GM12892 (cell line): Measurements from ENCODE around the gene WWOX.

Experiments
- DNase-seq: peaks from one replicate; pipeline ENCODE4 v3.0.0; 2011; ENCODE audit not compliant: insufficient read length
- FAIRE-seq: peaks from 2 replicates; lab custom pipeline; 2011; peaks lifted over from hg19 to GRCh38; lab: Jason Lieb, UNC
- POLR2A ChIP-seq: IDR thresholded peaks from 2 replicates; pipeline ENCODE4 v1.6.1; 2011; ENCODE audit warnings: low read depth, low read length, control low read depth
- POLR2AphosphoS5 ChIP-seq: IDR thresholded peaks from 2 replicates; pipeline ENCODE4 v1.6.1; 2011; ENCODE audit warnings: low read depth, low read length, control low read depth
- TAF1 ChIP-seq: IDR thresholded peaks from 2 replicates; pipeline ENCODE4 v1.6.1; 2011; ENCODE audit warnings: low read depth, mild to moderate bottlenecking, control low read depth, low read length, borderline replicate concordance

Gene WWOX

DNA sequence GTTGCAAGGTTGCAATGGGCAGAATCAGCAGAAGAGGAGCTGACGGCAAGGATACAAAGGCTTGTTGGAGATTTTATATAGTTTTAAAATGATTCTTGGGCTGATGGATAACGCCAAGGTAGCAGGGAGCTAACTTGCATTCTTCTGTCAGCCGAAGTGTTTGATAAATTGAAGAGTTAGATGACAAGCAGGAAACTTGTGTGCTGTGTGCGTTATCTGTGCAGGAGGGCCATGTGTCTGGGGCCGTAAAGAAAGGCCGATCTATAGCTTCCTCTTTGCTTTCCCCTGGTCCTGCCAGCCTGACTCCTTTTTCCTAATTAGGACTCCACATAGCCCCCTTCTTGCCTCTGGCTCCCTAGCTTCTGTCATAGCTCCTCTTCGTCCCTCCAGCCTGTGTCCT lies 6.7 kb upstream of the WWOX start:
- FAIRE-seq (no peak), DNase-seq (no peak)
- TF ChIP-seq POLR2AphosphoS5: no peak
- no peak for TF ChIP-seq POLR2A
- no peak for TF ChIP-seq TAF1

DNA sequence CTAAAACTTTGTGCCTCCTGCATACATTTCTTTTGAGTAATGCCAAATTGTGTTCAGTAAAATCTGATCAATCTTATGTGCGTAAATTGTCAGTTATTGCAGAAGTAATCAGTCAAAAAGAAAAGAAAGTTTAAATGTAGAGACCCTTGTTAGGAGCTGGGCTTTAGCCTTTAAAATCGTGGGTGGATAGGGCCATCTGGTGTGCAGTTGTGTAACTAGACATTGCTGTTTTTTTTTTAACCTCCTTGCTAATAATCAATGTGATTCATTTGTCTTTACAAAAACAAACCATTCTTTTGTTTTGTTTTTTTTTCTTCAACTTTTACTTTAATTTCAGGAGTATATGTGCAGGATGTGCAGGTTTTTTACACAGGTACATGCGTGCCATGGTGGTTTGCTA lies 5.3 kb upstream of the WWOX start:
- no peak for FAIRE-seq
- DNase-seq: no peak
- no peak for TF ChIP-seq TAF1
- no peak for TF ChIP-seq POLR2A
- TF ChIP-seq POLR2AphosphoS5: no peak

DNA sequence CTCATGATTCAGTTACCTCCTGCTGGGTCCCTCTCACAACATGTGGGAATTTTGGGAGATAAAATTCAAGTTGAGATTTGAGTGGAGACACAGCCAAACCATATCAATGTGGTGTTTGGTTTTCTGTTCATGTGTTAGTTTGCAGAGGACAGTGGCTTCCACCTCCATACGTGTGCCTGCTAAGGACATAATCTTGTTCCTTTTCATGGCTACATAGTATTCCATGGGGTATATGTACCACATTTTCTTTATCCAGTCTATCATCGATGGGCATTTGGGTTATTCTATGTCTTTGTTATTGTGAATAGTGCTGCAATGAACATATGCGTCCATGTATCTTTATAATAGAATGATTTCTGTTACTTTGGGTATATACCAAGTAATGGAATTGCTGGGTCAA lies 4.5 kb upstream of the WWOX start:
- FAIRE-seq: no peak
- TF ChIP-seq TAF1 (no peak), POLR2AphosphoS5 (no peak), POLR2A (no peak)
- DNase-seq: no peak

DNA sequence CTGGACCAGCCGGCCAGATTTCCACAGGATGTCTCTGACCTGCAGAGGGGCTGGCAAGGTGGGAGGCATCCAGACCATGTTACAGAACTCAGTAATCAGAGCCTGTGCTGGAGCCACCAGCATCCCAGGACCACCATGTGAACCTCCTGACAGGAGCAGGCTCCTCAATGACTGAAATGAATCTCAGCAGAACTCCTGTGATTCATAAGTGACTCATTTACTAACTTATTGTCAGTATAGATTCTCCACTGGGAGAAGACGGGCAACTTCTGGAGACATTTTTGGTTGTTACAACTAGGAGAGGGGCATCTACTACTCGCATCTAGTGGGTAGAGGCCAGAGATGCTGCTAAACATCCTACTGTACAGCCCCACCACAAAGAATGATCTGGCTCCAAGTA lies 3.1 kb upstream of the WWOX start:
- TF ChIP-seq POLR2A (no peak), TAF1 (no peak), POLR2AphosphoS5 (no peak)
- FAIRE-seq: no peak
- no peak for DNase-seq

DNA sequence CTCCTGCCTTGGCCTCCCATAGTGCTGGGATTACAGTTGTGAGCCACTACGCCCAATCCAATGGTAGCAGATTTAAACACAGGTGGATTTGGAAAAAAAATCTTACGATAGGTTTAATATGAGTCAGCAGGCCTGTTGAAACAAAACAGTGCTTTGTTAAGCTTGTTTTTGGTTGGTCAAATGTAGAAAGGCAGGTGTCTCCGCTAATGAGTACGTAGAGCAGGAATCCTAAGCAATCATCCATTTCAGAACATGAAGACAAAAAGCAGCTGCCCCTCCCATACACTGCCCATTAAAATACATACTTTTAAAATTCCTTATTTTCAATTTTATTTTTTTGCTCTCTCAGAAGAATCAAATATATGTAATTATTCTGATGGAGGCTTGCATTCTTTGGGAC lies 1.9 kb upstream of the WWOX start:
- DNase-seq (no peak), FAIRE-seq (no peak)
- TF ChIP-seq TAF1 (no peak), POLR2AphosphoS5 (no peak), POLR2A (no peak)

DNA sequence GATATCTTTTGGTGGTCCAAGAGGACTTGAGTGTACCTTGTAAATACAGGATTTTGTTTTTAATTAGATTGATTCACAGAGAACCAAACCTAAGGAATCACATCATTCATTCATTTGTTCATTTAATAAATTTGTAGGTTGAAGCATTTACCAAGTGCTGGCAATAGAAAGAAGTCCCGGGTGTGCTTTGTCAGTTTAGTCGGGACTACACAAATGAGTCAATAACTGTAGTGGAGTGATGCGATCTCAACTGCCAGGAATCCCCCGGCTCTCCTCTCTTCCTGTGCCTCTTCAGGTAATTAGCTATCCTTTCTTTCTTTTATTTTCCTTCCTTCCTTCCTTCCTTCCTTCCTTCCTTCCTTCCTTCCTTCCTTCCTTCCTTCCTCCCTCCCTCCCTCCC lies 1.4 kb upstream of the WWOX start:
- TF ChIP-seq TAF1: no peak
- no peak for DNase-seq
- no peak for FAIRE-seq

DNA sequence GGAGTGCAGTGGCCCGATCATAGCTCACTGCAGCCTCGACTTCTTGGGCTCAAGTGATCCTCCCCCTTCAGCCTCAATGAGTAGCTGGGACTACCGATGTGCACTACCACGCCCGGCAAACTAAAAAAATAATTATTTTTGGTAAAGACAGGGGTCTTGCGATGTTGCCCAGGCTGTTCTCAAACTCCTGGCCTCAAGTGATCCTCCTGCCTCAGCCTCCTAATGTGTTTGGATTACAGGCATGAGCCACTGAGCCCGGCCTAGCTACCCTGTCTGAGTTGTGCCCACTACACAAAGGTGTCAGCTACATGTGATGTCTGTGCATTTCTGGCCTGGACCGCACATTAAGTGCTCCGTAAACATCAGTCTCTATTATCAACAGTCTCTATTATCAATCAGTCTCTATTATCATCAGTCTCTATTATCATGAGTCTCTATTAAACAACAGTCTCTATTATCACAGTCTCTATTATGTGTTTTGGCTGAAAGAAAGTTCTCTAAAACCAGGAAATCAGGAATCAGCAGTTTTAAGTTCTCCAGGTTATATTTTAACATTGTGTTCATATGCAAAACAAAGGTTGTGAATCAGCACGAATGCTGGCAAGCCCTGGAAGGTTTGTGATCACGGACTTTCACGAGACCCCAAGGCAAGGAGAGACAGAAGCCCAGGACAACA lies 721 bp upstream of the WWOX start:
- no peak for FAIRE-seq
- TF ChIP-seq TAF1: no peak
- no peak for TF ChIP-seq POLR2A
- TF ChIP-seq POLR2AphosphoS5: no peak
- no peak for DNase-seq

DNA sequence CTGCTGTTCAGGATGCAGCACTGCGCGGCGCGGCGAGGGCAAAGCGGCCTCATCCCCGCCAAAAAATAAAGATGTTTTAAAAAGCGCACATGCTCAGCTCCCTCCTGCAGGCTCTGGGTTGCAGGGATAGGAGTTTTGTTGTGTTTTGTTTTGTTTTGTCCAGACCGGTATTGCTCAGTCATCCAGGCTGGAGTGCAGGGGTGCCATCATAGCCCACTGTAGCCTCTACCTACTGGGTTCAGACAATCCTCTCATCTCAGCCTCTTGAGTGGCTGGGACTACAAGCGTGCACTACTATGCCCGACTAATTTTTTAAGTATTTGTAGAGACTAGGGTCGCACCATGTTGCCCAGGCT lies 636 bp downstream of the WWOX start:
- peak; percentile 66 for FAIRE-seq
- TF ChIP-seq TAF1 (no peak), POLR2A (no peak), POLR2AphosphoS5 (no peak)
- DNase-seq: peak; percentile 52

DNA sequence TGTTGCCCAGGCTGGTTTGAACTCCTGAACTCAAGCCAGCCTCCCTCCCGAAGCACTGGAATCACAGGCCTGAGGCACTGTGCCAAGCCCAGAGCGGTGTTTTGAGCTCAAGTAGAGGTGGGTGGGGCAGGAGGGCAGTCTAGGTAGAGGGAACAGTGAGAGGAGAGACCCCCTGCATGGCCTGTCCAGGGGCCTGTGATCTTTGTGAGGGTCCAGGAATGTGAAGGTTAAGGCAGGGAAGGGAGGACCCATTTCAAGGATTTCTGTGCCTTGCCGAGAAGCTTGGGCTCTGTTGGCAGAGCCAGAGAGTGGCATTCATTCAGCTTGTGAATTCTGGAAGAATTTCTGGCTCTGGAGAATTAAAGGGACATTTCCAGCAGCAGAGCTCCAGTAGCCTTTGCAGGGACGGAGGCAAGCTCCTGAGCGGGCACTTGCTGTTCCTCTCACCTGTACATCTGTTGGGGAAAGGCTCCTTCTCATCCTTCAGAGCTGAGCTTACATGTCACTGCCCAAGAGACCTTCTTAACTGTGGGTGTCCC lies 2.7 kb downstream of the WWOX start:
- no peak for DNase-seq
- TF ChIP-seq POLR2AphosphoS5: no peak
- TF ChIP-seq TAF1: no peak
- no peak for TF ChIP-seq POLR2A
- FAIRE-seq: no peak

DNA sequence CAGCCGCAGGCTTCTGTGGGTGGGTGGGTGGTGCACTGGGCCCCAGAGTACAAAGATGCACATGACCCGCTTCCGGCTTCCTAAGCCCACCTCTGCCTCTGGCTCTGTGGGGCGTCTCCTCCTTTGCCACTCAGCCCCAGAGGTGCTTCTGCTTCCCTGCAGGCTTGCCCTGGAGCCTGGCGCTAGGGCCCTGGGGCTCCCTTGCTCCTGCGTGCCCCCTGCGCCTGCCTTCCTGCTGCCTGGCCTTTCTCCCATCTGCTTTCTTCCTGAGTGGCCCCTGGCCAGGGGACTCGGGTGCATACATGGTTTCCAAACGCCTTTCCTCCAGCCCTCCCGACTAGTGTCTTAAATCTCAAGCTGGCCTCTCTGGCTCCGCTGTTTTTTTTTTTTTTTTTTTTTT lies 3.4 kb downstream of the WWOX start:
- no peak for TF ChIP-seq TAF1
- TF ChIP-seq POLR2A: no peak
- TF ChIP-seq POLR2AphosphoS5: no peak
- DNase-seq (no peak), FAIRE-seq (no peak)

DNA sequence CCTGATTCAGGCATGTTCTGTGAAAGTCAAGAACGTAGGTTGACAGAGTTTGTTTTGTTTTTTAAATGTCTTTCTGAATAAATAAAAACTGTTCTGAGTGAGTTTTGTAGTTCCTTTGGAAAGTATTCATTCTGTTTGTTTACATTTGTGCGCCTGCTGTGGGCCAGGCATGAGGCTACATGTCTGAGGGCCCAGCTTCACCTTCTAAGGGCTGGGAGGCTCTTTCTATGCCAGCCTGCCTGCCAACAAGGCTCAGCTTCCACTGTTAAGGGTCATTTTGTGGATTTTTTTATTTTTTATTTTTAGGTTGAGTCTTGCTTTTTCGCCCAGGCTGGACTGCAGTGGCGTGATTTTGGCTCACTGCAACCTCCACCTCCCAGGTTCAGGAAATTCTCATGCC lies 6.1 kb downstream of the WWOX start:
- DNase-seq: no peak

DNA sequence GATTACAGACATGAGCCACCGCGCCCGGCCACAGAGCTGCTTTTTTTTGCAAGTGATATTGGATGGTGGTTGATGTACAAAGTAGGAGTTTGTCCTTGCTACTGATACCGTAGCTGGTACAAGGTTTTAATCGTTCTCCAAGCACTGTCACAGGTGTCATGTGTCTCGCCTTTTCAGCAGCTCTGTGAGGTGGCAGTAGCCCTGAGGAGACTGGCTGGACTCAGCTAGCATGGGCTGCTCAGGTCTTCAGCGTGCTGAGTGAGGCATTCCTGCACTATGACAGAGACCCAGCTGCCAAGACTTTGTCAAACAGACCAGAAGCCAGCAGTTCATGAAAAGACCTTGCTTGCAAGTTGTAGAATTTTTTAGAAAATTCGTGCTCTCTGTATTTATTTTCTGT lies 7.2 kb downstream of the WWOX start:
- no peak for TF ChIP-seq TAF1
- TF ChIP-seq POLR2AphosphoS5: no peak
- TF ChIP-seq POLR2A: no peak
- FAIRE-seq (no peak), DNase-seq (no peak)

More for the DNA sequence above, 6.1 kb downstream of the WWOX start:
- no peak for TF ChIP-seq POLR2AphosphoS5
- no peak for TF ChIP-seq POLR2A
- no peak for TF ChIP-seq TAF1
- FAIRE-seq: no peak
